HepG2 (cell line): ENCODE measurements around the gene BBC3. TPM values are rescaled to one million over a fixed set of nuclear protein-coding genes. Genes with fewer than 3 reads are reported as not detected.

ENCODE experiments used
- AFF4 ChIP-seq: sonication (generic); formaldehyde crosslinking; IDR thresholded peaks from 2 replicates; pipeline ENCODE4 v1.4.0; 2020; ENCODE audit warnings: missing genetic modification reagents
- FOSL2 ChIP-seq: sonication (generic); formaldehyde crosslinking; IDR thresholded peaks from 2 replicates; pipeline ENCODE4 v1.4.0; 2020; ENCODE audit warnings: missing genetic modification reagents
- FOXO1 ChIP-seq: sonication (generic); formaldehyde crosslinking; IDR thresholded peaks from 2 replicates; pipeline ENCODE4 v1.4.0; 2020; ENCODE audit warnings: missing genetic modification reagents
- FOXP4 ChIP-seq: sonication (generic); formaldehyde crosslinking; IDR thresholded peaks from 2 replicates; pipeline ENCODE4 v1.4.0; 2020; ENCODE audit warnings: missing genetic modification reagents
- GATA4 ChIP-seq: sonication (generic); IDR thresholded peaks from 2 replicates; pipeline ENCODE4 v1.6.1; 2016; ENCODE audit warnings: antibody characterized with exemption, low read depth, borderline replicate concordance
- GATAD2A ChIP-seq: IDR thresholded peaks from 2 replicates; pipeline ENCODE4 v1.6.1; 2016
- HNRNPK ChIP-seq: fragments of 200-400 bp; formaldehyde crosslinking; IDR thresholded peaks from 2 replicates; pipeline ENCODE4 v1.6.1; 2018; ENCODE audit warnings: low read length, low read depth, moderate library complexity, mild to moderate bottlenecking; ENCODE audit not compliant: poor library complexity, severe bottlenecking
- LCORL ChIP-seq, 2 experiments: fragments of 450-650 bp in 1 of 2; sonication (generic) in 1 of 2; formaldehyde crosslinking in 1 of 2; IDR thresholded peaks; 2 replicates each; pipeline versions ENCODE4 v1.5.0 to v1.6.1; 2017 to 2020; ENCODE audit warnings: antibody characterized with exemption in 1 of 2, missing genetic modification reagents in 1 of 2
- NR2C2 ChIP-seq: sonication (generic); formaldehyde crosslinking; IDR thresholded peaks from 2 replicates; pipeline ENCODE4 v1.4.0; 2020; ENCODE audit warnings: missing genetic modification reagents, mild to moderate bottlenecking, moderate library complexity, borderline replicate concordance
- PAWR ChIP-seq: sonication (generic); formaldehyde crosslinking; IDR thresholded peaks from 2 replicates; pipeline ENCODE4 v1.4.0; 2020; ENCODE audit warnings: missing genetic modification reagents, mild to moderate bottlenecking, borderline replicate concordance
- PCBP1 ChIP-seq: fragments of 200-400 bp; formaldehyde crosslinking; IDR thresholded peaks from 2 replicates; pipeline ENCODE4 v1.6.1; 2017; ENCODE audit warnings: mild to moderate bottlenecking, low read depth, low read length, borderline replicate concordance
- RFX5 ChIP-seq: IDR thresholded peaks from 2 replicates; pipeline ENCODE4 v1.6.1; 2011; ENCODE audit warnings: low read depth, low read length, improper control_type of control experiment
- RXRA ChIP-seq: sonication (generic); formaldehyde crosslinking; IDR thresholded peaks from 2 replicates; pipeline ENCODE4 v1.5.1; 2020; ENCODE audit warnings: missing genetic modification reagents
- TMF1 ChIP-seq: sonication (generic); formaldehyde crosslinking; IDR thresholded peaks from 2 replicates; pipeline ENCODE4 v1.8.1; 2022; ENCODE audit warnings: low read depth, missing genetic modification reagents
- TRIM22 ChIP-seq: fragments of 450-650 bp; IDR thresholded peaks from 2 replicates; pipeline ENCODE4 v1.6.1; 2017
- ZBTB44 ChIP-seq: sonication (generic); formaldehyde crosslinking; IDR thresholded peaks from 2 replicates; pipeline ENCODE4 v1.4.0; 2020; ENCODE audit warnings: missing genetic modification reagents
- ZFP62 ChIP-seq: sonication (generic); formaldehyde crosslinking; IDR thresholded peaks from 2 replicates; pipeline ENCODE4 v1.4.0; 2020; ENCODE audit warnings: missing genetic modification reagents
- ZNF124 ChIP-seq: sonication (generic); formaldehyde crosslinking; IDR thresholded peaks from 2 replicates; pipeline ENCODE4 v1.4.0; 2020; ENCODE audit warnings: missing genetic modification reagents
- ZNF331 ChIP-seq: sonication (generic); formaldehyde crosslinking; IDR thresholded peaks from 2 replicates; pipeline ENCODE4 v1.4.0; 2020; ENCODE audit warnings: missing genetic modification reagents
- ZNF605 ChIP-seq: sonication (generic); formaldehyde crosslinking; IDR thresholded peaks from 2 replicates; pipeline ENCODE4 v1.8.0; 2022; ENCODE audit warnings: mild to moderate bottlenecking, missing genetic modification reagents
- ZNF772 ChIP-seq: sonication (generic); formaldehyde crosslinking; IDR thresholded peaks from 2 replicates; pipeline ENCODE4 v1.5.0; 2020; ENCODE audit warnings: mild to moderate bottlenecking, missing genetic modification reagents
- polyA plus RNA-seq, 8 experiments: library from polyadenylated mRNA; depleted of rRNA in 3 of 8; stranded (reverse) in 7 of 8; unstranded in 1 of 8; fragments of >200 nt; fragmentation: Illumina TruSeq in 4 of 8; extraction: Trizol in 4 of 8; gene quantifications; 2 replicates each; pipeline versions ENCODE4 v1.2.1 to v1.2.3, GENCODE V29; 2011 to 2016; ENCODE audit warnings: low read depth in 4 of 8, missing spikeins in 1 of 8, mixed read lengths in 1 of 8; ENCODE audit not compliant: insufficient read depth in 1 of 8
- total RNA-seq, 5 experiments: library from RNA; depleted of rRNA; stranded (reverse); fragments of >200 nt; fragmentation: Illumina TruSeq; extraction: Trizol; gene quantifications; 2 replicates each; pipeline ENCODE4 v1.2.3, GENCODE V29; 2016; ENCODE audit warnings: low read depth in 1 of 5

The BBC3 gene
- total and polyA plus RNA-seq, 2 of the 13 experiments (the other 11 are each of a cell fraction or from before 2014, with no cell fraction given): 6.1 to 8.8 TPM

GRCh38 chr19:47227352-47228167 is 3.4 kb downstream of the BBC3 start (continued):
- TF ChIP-seq FOXO1: peak; percentile 21; the same call in 1 of the 2 replicates
- 0 out of 2 replicates have a peak, but pooled peaks have one; percentile 10 for TF ChIP-seq GATAD2A (CRISPR knock-in tag)
- TF ChIP-seq RXRA (CRISPR knock-in tag): peak; percentile 58
- TF ChIP-seq LCORL (IDR thresholded peaks at IDR 0.05): no peak
- peak; percentile 28; the same call in 1 of the 2 replicates for TF ChIP-seq LCORL (CRISPR knock-in tag; IDR thresholded peaks at IDR 0.05)
- TF ChIP-seq TMF1 (CRISPR knock-in tag): no peak
- peak; percentile 71 for TF ChIP-seq ZNF124 (CRISPR knock-in tag)
- peak; percentile 63; the same call in 1 of the 2 replicates for TF ChIP-seq ZNF605
- TF ChIP-seq PAWR: 0 out of 2 replicates have a peak, but pooled peaks have one; percentile 13
- peak; percentile 75 for TF ChIP-seq NR2C2
- peak; percentile 77; the same call in 1 of the 2 replicates for TF ChIP-seq PCBP1
- 0 out of 2 replicates have a peak, but pooled peaks have one; percentile 3 for TF ChIP-seq RFX5
- TF ChIP-seq GATA4: 0 out of 2 replicates have a peak, but pooled peaks have one; percentile 14
- TF ChIP-seq ZFP62 (CRISPR knock-in tag): no peak
- peak; percentile 30 for TF ChIP-seq ZNF772 (CRISPR knock-in tag)
- TF ChIP-seq ZBTB44 (CRISPR knock-in tag): no peak
- no peak for TF ChIP-seq AFF4 (CRISPR knock-in tag)
- peak; percentile 12; the same call in 1 of the 2 replicates for TF ChIP-seq FOSL2 (CRISPR knock-in tag)
- peak; percentile 67 for TF ChIP-seq ZNF331 (CRISPR knock-in tag)
- TF ChIP-seq FOXP4 (CRISPR knock-in tag): peak; percentile 68
- TF ChIP-seq TRIM22: no peak
- peak; percentile 8 for TF ChIP-seq HNRNPK
